SU-DHL-6 (cell line): ENCODE results near the gene VWA2.

Source experiments
- EZH2phosphoT487 ChIP-seq: fragments of 200-600 bp; sonication (generic), shearing (Covaris generic); conservative IDR thresholded peaks from 2 replicates; pipeline ENCODE4 v1.6.1; 2018; ENCODE audit warnings: mild to moderate bottlenecking, antibody characterized with exemption, low read length, moderate library complexity, mixed read lengths
- TF ChIP-seq, protein P1 (sequence below): fragments of 200-600 bp; sonication (generic); IDR thresholded peaks from one replicate; pipeline ENCODE4 v1.5.1; 2017; ENCODE audit warnings: antibody characterized with exemption, mild to moderate bottlenecking, low read length, moderate library complexity; ENCODE audit not compliant: insufficient read depth, poor library complexity, severe bottlenecking

DNA sequence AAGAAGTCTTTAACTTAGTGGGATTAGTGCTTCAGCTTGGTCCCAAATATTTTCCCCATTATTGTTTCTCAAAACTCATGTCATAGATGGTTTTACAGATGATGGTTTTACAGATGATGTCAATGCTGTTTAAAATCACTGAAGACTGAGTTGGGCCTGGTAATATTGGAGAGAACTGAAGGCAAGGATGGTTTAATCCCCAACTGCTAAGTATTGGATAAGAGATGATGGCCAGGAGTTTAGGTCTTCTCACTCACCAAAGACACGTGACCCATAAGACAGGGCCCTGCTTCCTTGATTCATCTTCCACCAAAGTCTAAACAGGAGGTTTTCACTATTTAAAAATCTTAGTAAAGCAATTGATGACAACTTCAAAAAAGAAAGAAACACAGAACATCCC is 56.3 kb downstream of the VWA2 start:
- TF ChIP-seq, protein P1, sequence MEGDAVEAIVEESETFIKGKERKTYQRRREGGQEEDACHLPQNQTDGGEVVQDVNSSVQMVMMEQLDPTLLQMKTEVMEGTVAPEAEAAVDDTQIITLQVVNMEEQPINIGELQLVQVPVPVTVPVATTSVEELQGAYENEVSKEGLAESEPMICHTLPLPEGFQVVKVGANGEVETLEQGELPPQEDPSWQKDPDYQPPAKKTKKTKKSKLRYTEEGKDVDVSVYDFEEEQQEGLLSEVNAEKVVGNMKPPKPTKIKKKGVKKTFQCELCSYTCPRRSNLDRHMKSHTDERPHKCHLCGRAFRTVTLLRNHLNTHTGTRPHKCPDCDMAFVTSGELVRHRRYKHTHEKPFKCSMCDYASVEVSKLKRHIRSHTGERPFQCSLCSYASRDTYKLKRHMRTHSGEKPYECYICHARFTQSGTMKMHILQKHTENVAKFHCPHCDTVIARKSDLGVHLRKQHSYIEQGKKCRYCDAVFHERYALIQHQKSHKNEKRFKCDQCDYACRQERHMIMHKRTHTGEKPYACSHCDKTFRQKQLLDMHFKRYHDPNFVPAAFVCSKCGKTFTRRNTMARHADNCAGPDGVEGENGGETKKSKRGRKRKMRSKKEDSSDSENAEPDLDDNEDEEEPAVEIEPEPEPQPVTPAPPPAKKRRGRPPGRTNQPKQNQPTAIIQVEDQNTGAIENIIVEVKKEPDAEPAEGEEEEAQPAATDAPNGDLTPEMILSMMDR = no peak
- TF ChIP-seq EZH2phosphoT487 = no peak
